Measurements from ENCODE around the gene F7.

Gene F7

GRCh38 chr13:113147206-113147605 lies 41.6 kb downstream of the F7 start:
- no peaks in the 10 kb centered on the region for H3K4me1 ChIP-seq (ENCODE audit: control insufficient read depth, insufficient read depth, low read length)
- H3K36me3 ChIP-seq (ENCODE audit: control insufficient read depth in 2 of 2, insufficient read depth in 1 of 2, low read length in 2 of 2), result no peaks in the 10 kb centered on the region
- ChIA-PET POLR2A (no interaction called here), CTCF (no interaction called here)
- H3K4me3 ChIP-seq (ENCODE audit: low read depth, low read length), result no peak overlapping the region
- TF ChIP-seq ZNF510 (tag by site-specific recombination; IDR thresholded peaks at IDR 0.05; ENCODE audit: insufficient replicate concordance) (no peak), GFI1B (tag by site-specific recombination; IDR thresholded peaks at IDR 0.05) (no peak), ZBTB7A (tag by site-specific recombination; IDR thresholded peaks at IDR 0.05; ENCODE audit: low read depth) (no peak), ZNF19 (tag by site-specific recombination; IDR thresholded peaks at IDR 0.05; ENCODE audit: low read depth) (no peak), ZNF416 (tag by site-specific recombination; IDR thresholded peaks at IDR 0.05) (no peak), ZNF621 (tag by site-specific recombination; IDR thresholded peaks at IDR 0.05) (no peak), ZNF214 (tag by site-specific recombination; IDR thresholded peaks at IDR 0.05; ENCODE audit: borderline replicate concordance) (no peak), ZNF518A (tag by site-specific recombination; conservative IDR thresholded peaks at IDR 0.05; ENCODE audit: low read depth) (no peak), ZBTB49 (tag by site-specific recombination; IDR thresholded peaks at IDR 0.05; ENCODE audit: low read depth) (no peak), YY1 (tag by site-specific recombination; IDR thresholded peaks at IDR 0.05) (no peak), ZNF747 (tag by site-specific recombination; IDR thresholded peaks at IDR 0.05) (no peak), ZSCAN4 (tag by site-specific recombination; IDR thresholded peaks at IDR 0.05) (no peak), ZNF624 (tag by site-specific recombination; IDR thresholded peaks at IDR 0.05) (no peak), ZNF48 (tag by site-specific recombination; IDR thresholded peaks at IDR 0.05) (no peak), PRDM2 (tag by site-specific recombination; IDR thresholded peaks at IDR 0.05; ENCODE audit: borderline replicate concordance) (no peak)
- no peak overlapping the region for H3K27ac ChIP-seq (ENCODE audit: extremely low read depth, low read depth, low read length)
- H3K9me3 ChIP-seq (ENCODE audit: control insufficient read depth, insufficient read depth, low read depth, low read length), result no peaks in the 10 kb centered on the region

All from HEK293 (cell line).